K562 (cell line): ENCODE results near the gene MACF1. TPM values are rescaled to one million over a fixed set of nuclear protein-coding genes. Genes with fewer than 3 reads are reported as not detected.

Experiments used
- BCL6 ChIP-seq: fragments of 250-450 bp; sonication (Bioruptor Pico); IDR thresholded peaks from 2 replicates; pipeline ENCODE4 v1.4.0; 2020
- CC2D1A ChIP-seq: fragments of 450-650 bp; IDR thresholded peaks from 2 replicates; pipeline ENCODE4 v1.6.1; 2017; ENCODE audit warnings: mild to moderate bottlenecking
- EP300 ChIP-seq: IDR thresholded peaks from 2 replicates; pipeline ENCODE4 v1.6.1; 2012; ENCODE audit warnings: low read length, improper control_type of control experiment
- HDAC2 ChIP-seq: fragments of 450-650 bp; IDR thresholded peaks from 2 replicates; pipeline ENCODE4 v1.6.1; 2016; ENCODE audit warnings: mild to moderate bottlenecking
- PHF21A ChIP-seq: fragments of 450-650 bp; IDR thresholded peaks from 2 replicates; pipeline ENCODE4 v1.6.1; 2017; ENCODE audit warnings: low read depth, borderline replicate concordance
- PTRF ChIP-seq: fragments of 450-650 bp; IDR thresholded peaks from 2 replicates; pipeline ENCODE4 v1.6.1; 2016; ENCODE audit warnings: mild to moderate bottlenecking, missing genetic modification characterization, missing compliant biosample characterization
- PTTG1 ChIP-seq: fragments of 450-650 bp; IDR thresholded peaks from 2 replicates; pipeline ENCODE4 v1.6.1; 2016; ENCODE audit warnings: low read depth, mild to moderate bottlenecking, missing genetic modification characterization, missing compliant biosample characterization
- ZFP36 ChIP-seq: fragments of 150-350 bp; IDR thresholded peaks from 2 replicates; pipeline ENCODE4 v1.6.1; 2018; ENCODE audit warnings: low read length, low read depth; ENCODE audit not compliant: partially characterized antibody
- ZNF165 ChIP-seq: fragments of 250-450 bp; sonication (Bioruptor Pico); IDR thresholded peaks from 2 replicates; pipeline ENCODE4 v1.4.0; 2020; ENCODE audit warnings: borderline replicate concordance
- ZNF274 ChIP-seq: IDR thresholded peaks from 2 replicates; pipeline ENCODE4 v1.6.1; 2011; ENCODE audit warnings: low read depth, mild to moderate bottlenecking, low read length, moderate library complexity, borderline replicate concordance
- ZNF282 ChIP-seq: sonication (generic); formaldehyde crosslinking; IDR thresholded peaks from 2 replicates; pipeline ENCODE4 v1.8.1; 2023; ENCODE audit warnings: missing genetic modification reagents
- ZNF766 ChIP-seq: fragments of 200-800 bp; sonication (Bioruptor generic); conservative IDR thresholded peaks from 2 replicates; pipeline ENCODE4 v1.6.1; 2016; ENCODE audit warnings: missing genetic modification characterization, missing compliant biosample characterization
- polyA plus RNA-seq, 8 experiments: library from polyadenylated mRNA; depleted of rRNA in 4 of 8; stranded (reverse) in 5 of 8; unstranded in 3 of 8; fragments of >200 nt; fragmentation: Nextera tagmentation in 2 of 8; fragmentation: Illumina TruSeq in 1 of 8; extraction: Ambion mirVana in 2 of 8; extraction: Trizol in 1 of 8; gene quantifications; 2 replicates each; pipeline versions ENCODE4 v1.2.1 to v1.2.3, GENCODE V29; 2011 to 2014; ENCODE audit warnings: inconsistent platforms in 1 of 8, missing spikeins in 1 of 8
- total RNA-seq, 7 experiments: library from RNA; depleted of rRNA in 6 of 7; stranded (reverse); fragments of >200 nt in 6 of 7; fragmentation: Illumina TruSeq in 2 of 7; extraction: Trizol in 2 of 7; gene quantifications; 2 replicates each; pipeline versions ENCODE4 v1.2.1 to v1.2.3, GENCODE V29; 2011 to 2021; ENCODE audit warnings: low replicate concordance in 1 of 7
- TF ChIP-seq, protein P1 (sequence below): sonication (generic); formaldehyde crosslinking; IDR thresholded peaks from 2 replicates; pipeline ENCODE4 v1.8.1; 2022; ENCODE audit warnings: missing genetic modification reagents
- TF ChIP-seq, protein P2 (sequence below): sonication (generic); formaldehyde crosslinking; IDR thresholded peaks from 2 replicates; pipeline ENCODE4 v1.8.0; 2023; ENCODE audit warnings: mild to moderate bottlenecking, missing genetic modification reagents
- TF ChIP-seq, protein P3 (sequence below): sonication (generic); formaldehyde crosslinking; IDR thresholded peaks from 2 replicates; pipeline ENCODE4 v1.9.0; 2022; ENCODE audit warnings: mild to moderate bottlenecking, missing genetic modification reagents
- TF ChIP-seq, protein P4 (sequence below): fragments of 450-650 bp; formaldehyde crosslinking; IDR thresholded peaks from 2 replicates; pipeline ENCODE4 v1.4.0; 2020; ENCODE audit warnings: mild to moderate bottlenecking, mixed read lengths
- TF ChIP-seq, protein P5 (sequence below), 3 experiments: IDR thresholded peaks in 2 of 3; conservative IDR thresholded peaks in 1 of 3; 2 replicates each; pipeline ENCODE4 v1.5.1; 2011 to 2012; ENCODE audit warnings: low read length in 3 of 3, mild to moderate bottlenecking in 3 of 3, control low read depth in 2 of 3, improper control_type of control experiment in 1 of 3, inconsistent platforms in 1 of 3, low read depth in 1 of 3, mixed read lengths in 1 of 3, moderate library complexity in 1 of 3; ENCODE audit not compliant: insufficient read depth in 2 of 3
- TF ChIP-seq, protein P6 (sequence below): fragments of 250-450 bp; sonication (Bioruptor Pico); IDR thresholded peaks from 2 replicates; pipeline ENCODE4 v1.9.0; 2021; ENCODE audit warnings: mild to moderate bottlenecking

The MACF1 gene
- total and polyA plus RNA-seq, 9 of the 15 experiments (the other 6 are each of a cell fraction or from before 2014, with no cell fraction given) = 13.2 to 232 (median 112) TPM

DNA sequence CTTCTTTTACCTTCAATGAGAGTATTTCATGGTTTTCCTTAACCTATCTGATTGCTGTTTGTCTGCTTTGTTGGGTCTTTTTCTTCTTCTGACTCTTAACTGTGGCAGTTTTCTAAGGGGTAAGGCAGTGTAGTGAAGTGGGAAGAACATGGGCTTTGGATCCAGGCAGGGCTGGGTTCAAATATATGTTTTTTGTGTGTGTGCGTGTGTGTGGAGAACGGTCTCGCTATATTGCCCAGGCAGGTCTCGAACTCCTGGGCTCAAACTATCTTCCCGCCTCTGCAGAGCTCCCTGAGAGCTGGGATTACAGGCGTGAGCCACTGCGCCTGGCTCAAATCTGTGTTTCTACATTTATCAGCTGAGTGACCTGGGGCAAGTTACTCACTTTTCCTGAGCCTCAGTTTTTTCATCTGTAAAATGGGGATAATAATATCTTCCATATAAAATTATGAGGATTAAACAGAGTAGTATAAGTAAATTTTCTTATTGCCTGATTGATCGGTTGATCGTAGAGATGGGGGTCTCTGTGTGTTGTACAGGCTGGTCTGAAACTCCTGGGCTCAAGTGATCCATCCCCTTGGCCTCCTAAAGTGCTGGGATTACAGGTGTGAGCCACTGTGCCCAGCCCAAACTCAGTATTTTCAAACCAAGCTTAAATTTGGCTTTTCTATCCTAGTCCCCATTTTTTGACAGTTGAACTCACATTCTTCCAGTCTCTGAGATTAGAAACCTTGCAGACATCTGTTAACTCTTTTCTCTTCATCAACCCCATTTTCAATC is 36.0 kb upstream of the MACF1 start (continued):
- TF ChIP-seq EP300 (no peak), ZFP36 (no peak), ZNF766 (CRISPR knock-in tag) (no peak), ZNF282 (CRISPR knock-in tag) (no peak), PHF21A (no peak), PTRF (tag) (no peak), PTTG1 (tag) (peak; percentile 14; the same call in 1 of the 2 replicates), CC2D1A (0 out of 2 replicates have a peak, but pooled peaks have one; percentile 25), BCL6 (CRISPR knock-in tag) (no peak), ZNF274 (no peak), ZNF165 (CRISPR knock-in tag) (no peak), HDAC2 (peak; percentile 99)
- TF ChIP-seq, protein P1, sequence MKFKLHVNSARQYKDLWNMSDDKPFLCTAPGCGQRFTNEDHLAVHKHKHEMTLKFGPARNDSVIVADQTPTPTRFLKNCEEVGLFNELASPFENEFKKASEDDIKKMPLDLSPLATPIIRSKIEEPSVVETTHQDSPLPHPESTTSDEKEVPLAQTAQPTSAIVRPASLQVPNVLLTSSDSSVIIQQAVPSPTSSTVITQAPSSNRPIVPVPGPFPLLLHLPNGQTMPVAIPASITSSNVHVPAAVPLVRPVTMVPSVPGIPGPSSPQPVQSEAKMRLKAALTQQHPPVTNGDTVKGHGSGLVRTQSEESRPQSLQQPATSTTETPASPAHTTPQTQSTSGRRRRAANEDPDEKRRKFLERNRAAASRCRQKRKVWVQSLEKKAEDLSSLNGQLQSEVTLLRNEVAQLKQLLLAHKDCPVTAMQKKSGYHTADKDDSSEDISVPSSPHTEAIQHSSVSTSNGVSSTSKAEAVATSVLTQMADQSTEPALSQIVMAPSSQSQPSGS (CRISPR knock-in tag) = no peak
- TF ChIP-seq, protein P2, sequence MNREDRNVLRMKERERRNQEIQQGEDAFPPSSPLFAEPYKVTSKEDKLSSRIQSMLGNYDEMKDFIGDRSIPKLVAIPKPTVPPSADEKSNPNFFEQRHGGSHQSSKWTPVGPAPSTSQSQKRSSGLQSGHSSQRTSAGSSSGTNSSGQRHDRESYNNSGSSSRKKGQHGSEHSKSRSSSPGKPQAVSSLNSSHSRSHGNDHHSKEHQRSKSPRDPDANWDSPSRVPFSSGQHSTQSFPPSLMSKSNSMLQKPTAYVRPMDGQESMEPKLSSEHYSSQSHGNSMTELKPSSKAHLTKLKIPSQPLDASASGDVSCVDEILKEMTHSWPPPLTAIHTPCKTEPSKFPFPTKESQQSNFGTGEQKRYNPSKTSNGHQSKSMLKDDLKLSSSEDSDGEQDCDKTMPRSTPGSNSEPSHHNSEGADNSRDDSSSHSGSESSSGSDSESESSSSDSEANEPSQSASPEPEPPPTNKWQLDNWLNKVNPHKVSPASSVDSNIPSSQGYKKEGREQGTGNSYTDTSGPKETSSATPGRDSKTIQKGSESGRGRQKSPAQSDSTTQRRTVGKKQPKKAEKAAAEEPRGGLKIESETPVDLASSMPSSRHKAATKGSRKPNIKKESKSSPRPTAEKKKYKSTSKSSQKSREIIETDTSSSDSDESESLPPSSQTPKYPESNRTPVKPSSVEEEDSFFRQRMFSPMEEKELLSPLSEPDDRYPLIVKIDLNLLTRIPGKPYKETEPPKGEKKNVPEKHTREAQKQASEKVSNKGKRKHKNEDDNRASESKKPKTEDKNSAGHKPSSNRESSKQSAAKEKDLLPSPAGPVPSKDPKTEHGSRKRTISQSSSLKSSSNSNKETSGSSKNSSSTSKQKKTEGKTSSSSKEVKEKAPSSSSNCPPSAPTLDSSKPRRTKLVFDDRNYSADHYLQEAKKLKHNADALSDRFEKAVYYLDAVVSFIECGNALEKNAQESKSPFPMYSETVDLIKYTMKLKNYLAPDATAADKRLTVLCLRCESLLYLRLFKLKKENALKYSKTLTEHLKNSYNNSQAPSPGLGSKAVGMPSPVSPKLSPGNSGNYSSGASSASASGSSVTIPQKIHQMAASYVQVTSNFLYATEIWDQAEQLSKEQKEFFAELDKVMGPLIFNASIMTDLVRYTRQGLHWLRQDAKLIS (CRISPR knock-in tag) = no peak
- TF ChIP-seq, protein P3, sequence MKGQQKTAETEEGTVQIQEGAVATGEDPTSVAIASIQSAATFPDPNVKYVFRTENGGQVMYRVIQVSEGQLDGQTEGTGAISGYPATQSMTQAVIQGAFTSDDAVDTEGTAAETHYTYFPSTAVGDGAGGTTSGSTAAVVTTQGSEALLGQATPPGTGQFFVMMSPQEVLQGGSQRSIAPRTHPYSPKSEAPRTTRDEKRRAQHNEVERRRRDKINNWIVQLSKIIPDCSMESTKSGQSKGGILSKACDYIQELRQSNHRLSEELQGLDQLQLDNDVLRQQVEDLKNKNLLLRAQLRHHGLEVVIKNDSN (CRISPR knock-in tag) = no peak
- TF ChIP-seq, protein P4, sequence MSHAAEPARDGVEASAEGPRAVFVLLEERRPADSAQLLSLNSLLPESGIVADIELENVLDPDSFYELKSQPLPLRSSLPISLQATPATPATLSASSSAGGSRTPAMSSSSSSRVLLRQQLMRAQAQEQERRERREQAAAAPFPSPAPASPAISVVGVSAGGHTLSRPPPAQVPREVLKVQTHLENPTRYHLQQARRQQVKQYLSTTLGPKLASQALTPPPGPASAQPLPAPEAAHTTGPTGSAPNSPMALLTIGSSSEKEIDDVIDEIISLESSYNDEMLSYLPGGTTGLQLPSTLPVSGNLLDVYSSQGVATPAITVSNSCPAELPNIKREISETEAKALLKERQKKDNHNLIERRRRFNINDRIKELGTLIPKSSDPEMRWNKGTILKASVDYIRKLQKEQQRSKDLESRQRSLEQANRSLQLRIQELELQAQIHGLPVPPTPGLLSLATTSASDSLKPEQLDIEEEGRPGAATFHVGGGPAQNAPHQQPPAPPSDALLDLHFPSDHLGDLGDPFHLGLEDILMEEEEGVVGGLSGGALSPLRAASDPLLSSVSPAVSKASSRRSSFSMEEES (CRISPR knock-in tag) = no peak
- TF ChIP-seq, protein P5, sequence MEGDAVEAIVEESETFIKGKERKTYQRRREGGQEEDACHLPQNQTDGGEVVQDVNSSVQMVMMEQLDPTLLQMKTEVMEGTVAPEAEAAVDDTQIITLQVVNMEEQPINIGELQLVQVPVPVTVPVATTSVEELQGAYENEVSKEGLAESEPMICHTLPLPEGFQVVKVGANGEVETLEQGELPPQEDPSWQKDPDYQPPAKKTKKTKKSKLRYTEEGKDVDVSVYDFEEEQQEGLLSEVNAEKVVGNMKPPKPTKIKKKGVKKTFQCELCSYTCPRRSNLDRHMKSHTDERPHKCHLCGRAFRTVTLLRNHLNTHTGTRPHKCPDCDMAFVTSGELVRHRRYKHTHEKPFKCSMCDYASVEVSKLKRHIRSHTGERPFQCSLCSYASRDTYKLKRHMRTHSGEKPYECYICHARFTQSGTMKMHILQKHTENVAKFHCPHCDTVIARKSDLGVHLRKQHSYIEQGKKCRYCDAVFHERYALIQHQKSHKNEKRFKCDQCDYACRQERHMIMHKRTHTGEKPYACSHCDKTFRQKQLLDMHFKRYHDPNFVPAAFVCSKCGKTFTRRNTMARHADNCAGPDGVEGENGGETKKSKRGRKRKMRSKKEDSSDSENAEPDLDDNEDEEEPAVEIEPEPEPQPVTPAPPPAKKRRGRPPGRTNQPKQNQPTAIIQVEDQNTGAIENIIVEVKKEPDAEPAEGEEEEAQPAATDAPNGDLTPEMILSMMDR (IDR thresholded peaks at IDR 0.05 in 2 of 3, conservative IDR thresholded peaks at IDR 0.05 in 1 of 3; ENCODE audit: insufficient read depth in 2 of 3, low read depth in 1 of 3, low read length in 3 of 3) = no peak; a peak in 1 of 6 replicates
- TF ChIP-seq, protein P6, sequence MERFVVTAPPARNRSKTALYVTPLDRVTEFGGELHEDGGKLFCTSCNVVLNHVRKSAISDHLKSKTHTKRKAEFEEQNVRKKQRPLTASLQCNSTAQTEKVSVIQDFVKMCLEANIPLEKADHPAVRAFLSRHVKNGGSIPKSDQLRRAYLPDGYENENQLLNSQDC (CRISPR knock-in tag) = 0 out of 2 replicates have a peak, but pooled peaks have one; percentile 39
